Lower leg skin (tissue), 3 donors: Measurements from ENCODE around the gene H19.

ENCODE experiments used
- CTCF ChIP-seq, 3 donors: fragments of 450-650 bp; IDR thresholded peaks; one replicate each; pipeline ENCODE4 v1.5.1; 2016; ENCODE audit warnings: antibody characterized with exemption in 3 of 3, mild to moderate bottlenecking in 3 of 3, moderate library complexity in 2 of 3
- POLR2A ChIP-seq, 2 donors: fragments of 450-650 bp; IDR thresholded peaks; one replicate each; pipeline ENCODE4 v1.6.1; 2016 to 2017; ENCODE audit warnings: antibody characterized with exemption in 2 of 2, mild to moderate bottlenecking in 1 of 2, moderate library complexity in 1 of 2

GRCh38 chr11:1948389-1948788 lies 49.3 kb downstream of the H19 start:
- TF ChIP-seq CTCF (IDR thresholded peaks at IDR 0.05) (no peak), POLR2A (IDR thresholded peaks at IDR 0.05) (no peak)
